K562 (cell line): ENCODE data around the gene CCDC69. TPM values are rescaled to one million over a fixed set of nuclear protein-coding genes. Genes with fewer than 3 reads are reported as not detected.
A peak's percentile ranks its signal among the peaks of the same experiment; 100 is the strongest.

Experiments used
- BDP1 ChIP-seq: IDR thresholded peaks from 3 replicates; pipeline ENCODE4 v1.6.1; 2011; ENCODE audit not compliant: insufficient read length, insufficient read depth
- CC2D1A ChIP-seq: fragments of 450-650 bp; IDR thresholded peaks from 2 replicates; pipeline ENCODE4 v1.6.1; 2017; ENCODE audit warnings: mild to moderate bottlenecking
- DPF2 ChIP-seq: fragments of 450-650 bp; IDR thresholded peaks from 2 replicates; pipeline ENCODE4 v1.6.1; 2016
- E2F3 ChIP-seq: fragments of 250-450 bp; sonication (Bioruptor Pico); IDR thresholded peaks from 2 replicates; pipeline ENCODE4 v1.4.0; 2020; ENCODE audit warnings: mild to moderate bottlenecking
- EGR1 ChIP-seq: fragments of 450-650 bp; conservative IDR thresholded peaks from 2 replicates; pipeline ENCODE4 v1.6.1; 2017; ENCODE audit warnings: mild to moderate bottlenecking
- GATAD2B ChIP-seq: fragments of 450-650 bp; IDR thresholded peaks from 2 replicates; pipeline ENCODE4 v1.6.1; 2017; ENCODE audit warnings: mild to moderate bottlenecking, borderline replicate concordance
- HNRNPH1 ChIP-seq: fragments of 200-400 bp; formaldehyde crosslinking; optimal IDR thresholded peaks from 2 replicates; pipeline ENCODE3; 2017; ENCODE audit warnings: low read depth, mild to moderate bottlenecking, low read length, moderate library complexity
- KDM5B ChIP-seq: fragments of 200-600 bp; sonication (generic); IDR thresholded peaks from 2 replicates; pipeline ENCODE4 v1.6.1; 2012; ENCODE audit warnings: low read depth, mild to moderate bottlenecking, moderate library complexity, low read length, control low read depth, inconsistent platforms; ENCODE audit not compliant: insufficient replicate concordance
- L3MBTL2 ChIP-seq: fragments of 450-650 bp; IDR thresholded peaks from 2 replicates; pipeline ENCODE4 v1.6.1; 2016; ENCODE audit warnings: mild to moderate bottlenecking, moderate library complexity
- NFRKB ChIP-seq: fragments of 450-650 bp; IDR thresholded peaks from 2 replicates; pipeline ENCODE4 v1.6.1; 2016; ENCODE audit warnings: low read depth
- RCOR1 ChIP-seq, 2 experiments: IDR thresholded peaks; 2 replicates each; pipeline ENCODE4 v1.6.1; 2012; ENCODE audit warnings: low read depth in 2 of 2, low read length in 2 of 2, borderline replicate concordance in 1 of 2, improper control_type of control experiment in 1 of 2
- SIN3B ChIP-seq: fragments of 450-650 bp; IDR thresholded peaks from 2 replicates; pipeline ENCODE4 v1.6.1; 2017; ENCODE audit warnings: low read depth, mild to moderate bottlenecking, moderate library complexity
- TAF15 ChIP-seq: fragments of 200-400 bp; formaldehyde crosslinking; IDR thresholded peaks from 2 replicates; pipeline ENCODE4 v1.6.1; 2017; ENCODE audit warnings: mild to moderate bottlenecking, low read depth, low read length, moderate library complexity
- TEAD1 ChIP-seq, 2 experiments: fragments of 450-650 bp in 1 of 2; sonication (generic) in 1 of 2; formaldehyde crosslinking; IDR thresholded peaks; 2 replicates each; pipeline versions ENCODE4 v1.4.0 to v1.8.0; 2020 to 2022; ENCODE audit warnings: mild to moderate bottlenecking in 2 of 2, missing genetic modification reagents in 1 of 2
- ZEB2 ChIP-seq: fragments of 450-650 bp; IDR thresholded peaks from 2 replicates; pipeline ENCODE4 v1.6.1; 2016
- ZNF583 ChIP-seq: fragments of 250-450 bp; sonication (Bioruptor Pico); IDR thresholded peaks from 2 replicates; pipeline ENCODE4 v1.4.0; 2020
- ZNF76 ChIP-seq: fragments of 250-450 bp; sonication (Bioruptor Pico); IDR thresholded peaks from 2 replicates; pipeline ENCODE4 v1.4.0; 2020; ENCODE audit warnings: mild to moderate bottlenecking, moderate library complexity, borderline replicate concordance
- polyA plus RNA-seq, 8 experiments: library from polyadenylated mRNA; depleted of rRNA in 4 of 8; stranded (reverse) in 5 of 8; unstranded in 3 of 8; fragments of >200 nt; fragmentation: Nextera tagmentation in 2 of 8; fragmentation: Illumina TruSeq in 1 of 8; extraction: Ambion mirVana in 2 of 8; extraction: Trizol in 1 of 8; gene quantifications; 2 replicates each; pipeline versions ENCODE4 v1.2.1 to v1.2.3, GENCODE V29; 2011 to 2014; ENCODE audit warnings: inconsistent platforms in 1 of 8, missing spikeins in 1 of 8
- total RNA-seq, 7 experiments: library from RNA; depleted of rRNA in 6 of 7; stranded (reverse); fragments of >200 nt in 6 of 7; fragmentation: Illumina TruSeq in 2 of 7; extraction: Trizol in 2 of 7; gene quantifications; 2 replicates each; pipeline versions ENCODE4 v1.2.1 to v1.2.3, GENCODE V29; 2011 to 2021; ENCODE audit warnings: low replicate concordance in 1 of 7
- TF ChIP-seq, protein P1 (sequence below): fragments of 200-800 bp; sonication (Bioruptor generic); IDR thresholded peaks from 2 replicates; pipeline ENCODE4 v1.6.1; 2017; ENCODE audit warnings: missing genetic modification characterization, missing compliant biosample characterization
- TF ChIP-seq, protein P2 (sequence below), 2 experiments: fragments of 250-450 bp in 1 of 2; fragments of 450-650 bp in 1 of 2; sonication (Bioruptor Pico) in 1 of 2; IDR thresholded peaks; 2 replicates each; pipeline versions ENCODE4 v1.6.1 to v1.8.0; 2016 to 2021; ENCODE audit warnings: mild to moderate bottlenecking in 2 of 2, moderate library complexity in 2 of 2, missing compliant biosample characterization in 1 of 2, missing genetic modification characterization in 1 of 2
- TF ChIP-seq, protein P3 (sequence below): sonication (generic); formaldehyde crosslinking; IDR thresholded peaks from 2 replicates; pipeline ENCODE4 v1.8.0; 2022; ENCODE audit warnings: missing genetic modification reagents, mild to moderate bottlenecking, borderline replicate concordance
- TF ChIP-seq, protein P4 (sequence below): fragments of 450-650 bp; formaldehyde crosslinking; conservative IDR thresholded peaks from 2 replicates; pipeline ENCODE4 v1.4.0; 2022; ENCODE audit warnings: mild to moderate bottlenecking, missing genetic modification characterization
- TF ChIP-seq, protein P5 (sequence below): fragments of 250-450 bp; sonication (Bioruptor Pico); IDR thresholded peaks from 2 replicates; pipeline ENCODE4 v1.5.1; 2021; ENCODE audit warnings: mild to moderate bottlenecking
- TF ChIP-seq, protein P6 (sequence below): fragments of 250-450 bp; sonication (Bioruptor Pico); IDR thresholded peaks from 2 replicates; pipeline ENCODE4 v1.5.0; 2020; ENCODE audit warnings: mild to moderate bottlenecking

The CCDC69 gene
- total and polyA plus RNA-seq, 9 of the 15 experiments (the other 6 are each of a cell fraction or from before 2014, with no cell fraction given): 0.65 to 12.2 (median 7.6) TPM

DNA sequence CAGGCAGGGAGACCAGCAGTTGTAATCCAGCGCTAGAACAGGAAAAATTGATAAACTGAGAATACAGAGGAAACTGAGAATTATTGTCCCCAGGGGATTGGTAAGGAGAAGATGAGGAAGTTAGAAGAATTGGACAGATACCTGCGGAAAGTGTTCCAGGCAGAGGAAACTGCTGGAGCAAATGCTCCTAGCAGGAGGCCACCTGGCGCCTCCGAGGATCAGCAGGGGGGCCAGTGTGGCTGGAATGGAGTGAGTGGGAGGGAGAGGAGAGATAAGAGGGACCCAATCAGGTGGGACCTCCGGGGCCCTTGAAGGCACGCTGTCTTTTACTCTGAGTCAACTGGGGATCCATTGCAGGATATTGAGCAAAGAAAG is 65.6 kb downstream of the CCDC69 start (continued):
- TF ChIP-seq HNRNPH1: no peak
- no peak for TF ChIP-seq SIN3B
- no peak for TF ChIP-seq NFRKB
- peak; percentile 92 for TF ChIP-seq EGR1
- TF ChIP-seq, protein P1, sequence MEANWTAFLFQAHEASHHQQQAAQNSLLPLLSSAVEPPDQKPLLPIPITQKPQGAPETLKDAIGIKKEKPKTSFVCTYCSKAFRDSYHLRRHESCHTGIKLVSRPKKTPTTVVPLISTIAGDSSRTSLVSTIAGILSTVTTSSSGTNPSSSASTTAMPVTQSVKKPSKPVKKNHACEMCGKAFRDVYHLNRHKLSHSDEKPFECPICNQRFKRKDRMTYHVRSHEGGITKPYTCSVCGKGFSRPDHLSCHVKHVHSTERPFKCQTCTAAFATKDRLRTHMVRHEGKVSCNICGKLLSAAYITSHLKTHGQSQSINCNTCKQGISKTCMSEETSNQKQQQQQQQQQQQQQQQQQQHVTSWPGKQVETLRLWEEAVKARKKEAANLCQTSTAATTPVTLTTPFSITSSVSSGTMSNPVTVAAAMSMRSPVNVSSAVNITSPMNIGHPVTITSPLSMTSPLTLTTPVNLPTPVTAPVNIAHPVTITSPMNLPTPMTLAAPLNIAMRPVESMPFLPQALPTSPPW: peak; percentile 76
- peak; percentile 23 for TF ChIP-seq KDM5B
- TF ChIP-seq, protein P2, sequence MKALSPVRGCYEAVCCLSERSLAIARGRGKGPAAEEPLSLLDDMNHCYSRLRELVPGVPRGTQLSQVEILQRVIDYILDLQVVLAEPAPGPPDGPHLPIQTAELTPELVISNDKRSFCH (CRISPR knock-in tag; IDR thresholded peaks at IDR 0.05): no peak
- TF ChIP-seq, protein P2 (tag; IDR thresholded peaks at IDR 0.05): 0 out of 2 replicates have a peak, but pooled peaks have one; percentile 17
- no peak for TF ChIP-seq ZNF76 (CRISPR knock-in tag)
- peak; percentile 27; the same call in 1 of the 2 replicates for TF ChIP-seq GATAD2B
- no peak for TF ChIP-seq ZNF583 (CRISPR knock-in tag)
- TF ChIP-seq TEAD1 (CRISPR knock-in tag; IDR thresholded peaks at IDR 0.05): 0 out of 4 replicates have a peak, but pooled peaks of 1 of the 2 experiments have one; percentile 3
- TF ChIP-seq TAF15: no peak
- TF ChIP-seq, protein P3, sequence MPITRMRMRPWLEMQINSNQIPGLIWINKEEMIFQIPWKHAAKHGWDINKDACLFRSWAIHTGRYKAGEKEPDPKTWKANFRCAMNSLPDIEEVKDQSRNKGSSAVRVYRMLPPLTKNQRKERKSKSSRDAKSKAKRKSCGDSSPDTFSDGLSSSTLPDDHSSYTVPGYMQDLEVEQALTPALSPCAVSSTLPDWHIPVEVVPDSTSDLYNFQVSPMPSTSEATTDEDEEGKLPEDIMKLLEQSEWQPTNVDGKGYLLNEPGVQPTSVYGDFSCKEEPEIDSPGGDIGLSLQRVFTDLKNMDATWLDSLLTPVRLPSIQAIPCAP (CRISPR knock-in tag): no peak
- TF ChIP-seq BDP1: no peak
- TF ChIP-seq L3MBTL2: peak; percentile 75
- TF ChIP-seq E2F3 (CRISPR knock-in tag): no peak
- peak in 1 of 2 experiments; percentile 61; a peak in 2 of 4 replicates for TF ChIP-seq RCOR1 (IDR thresholded peaks at IDR 0.05; ENCODE audit: borderline replicate concordance in 1 of 2, low read depth in 2 of 2, low read length in 2 of 2)
- TF ChIP-seq, protein P4, sequence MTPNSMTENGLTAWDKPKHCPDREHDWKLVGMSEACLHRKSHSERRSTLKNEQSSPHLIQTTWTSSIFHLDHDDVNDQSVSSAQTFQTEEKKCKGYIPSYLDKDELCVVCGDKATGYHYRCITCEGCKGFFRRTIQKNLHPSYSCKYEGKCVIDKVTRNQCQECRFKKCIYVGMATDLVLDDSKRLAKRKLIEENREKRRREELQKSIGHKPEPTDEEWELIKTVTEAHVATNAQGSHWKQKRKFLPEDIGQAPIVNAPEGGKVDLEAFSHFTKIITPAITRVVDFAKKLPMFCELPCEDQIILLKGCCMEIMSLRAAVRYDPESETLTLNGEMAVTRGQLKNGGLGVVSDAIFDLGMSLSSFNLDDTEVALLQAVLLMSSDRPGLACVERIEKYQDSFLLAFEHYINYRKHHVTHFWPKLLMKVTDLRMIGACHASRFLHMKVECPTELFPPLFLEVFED (CRISPR knock-in tag): no peak
- peak; percentile 71 for TF ChIP-seq DPF2
- TF ChIP-seq, protein P5, sequence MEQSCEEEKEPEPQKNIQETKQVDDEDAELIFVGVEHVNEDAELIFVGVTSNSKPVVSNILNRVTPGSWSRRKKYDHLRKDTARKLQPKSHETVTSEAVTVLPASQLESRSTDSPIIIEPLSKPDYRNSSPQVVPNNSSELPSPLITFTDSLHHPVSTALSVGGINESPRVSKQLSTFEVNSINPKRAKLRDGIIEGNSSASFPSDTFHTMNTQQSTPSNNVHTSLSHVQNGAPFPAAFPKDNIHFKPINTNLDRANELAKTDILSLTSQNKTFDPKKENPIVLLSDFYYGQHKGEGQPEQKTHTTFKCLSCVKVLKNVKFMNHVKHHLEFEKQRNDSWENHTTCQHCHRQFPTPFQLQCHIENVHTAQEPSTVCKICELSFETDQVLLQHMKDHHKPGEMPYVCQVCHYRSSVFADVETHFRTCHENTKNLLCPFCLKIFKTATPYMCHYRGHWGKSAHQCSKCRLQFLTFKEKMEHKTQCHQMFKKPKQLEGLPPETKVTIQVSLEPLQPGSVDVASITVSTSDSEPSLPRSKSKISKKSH (CRISPR knock-in tag): no peak
- TF ChIP-seq, protein P6, sequence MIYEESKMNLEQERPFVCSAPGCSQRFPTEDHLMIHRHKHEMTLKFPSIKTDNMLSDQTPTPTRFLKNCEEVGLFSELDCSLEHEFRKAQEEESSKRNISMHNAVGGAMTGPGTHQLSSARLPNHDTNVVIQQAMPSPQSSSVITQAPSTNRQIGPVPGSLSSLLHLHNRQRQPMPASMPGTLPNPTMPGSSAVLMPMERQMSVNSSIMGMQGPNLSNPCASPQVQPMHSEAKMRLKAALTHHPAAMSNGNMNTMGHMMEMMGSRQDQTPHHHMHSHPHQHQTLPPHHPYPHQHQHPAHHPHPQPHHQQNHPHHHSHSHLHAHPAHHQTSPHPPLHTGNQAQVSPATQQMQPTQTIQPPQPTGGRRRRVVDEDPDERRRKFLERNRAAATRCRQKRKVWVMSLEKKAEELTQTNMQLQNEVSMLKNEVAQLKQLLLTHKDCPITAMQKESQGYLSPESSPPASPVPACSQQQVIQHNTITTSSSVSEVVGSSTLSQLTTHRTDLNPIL (CRISPR knock-in tag): no peak
- peak; percentile 76; the same call in 1 of the 2 replicates for TF ChIP-seq ZEB2
- TF ChIP-seq CC2D1A: peak; percentile 63; the same call in 1 of the 2 replicates
